Upper lobe of left lung (tissue), 4 donors: ENCODE results near the gene PSPH.

Experiments used
- EP300 ChIP-seq, 4 donors: sonication (generic); formaldehyde crosslinking; IDR thresholded peaks; one replicate each; pipeline ENCODE4 v1.5.1; 2017; ENCODE audit warnings: antibody characterized with exemption in 4 of 4, control low read depth in 2 of 4
- POLR2A ChIP-seq, 4 donors: fragments of 450-650 bp; IDR thresholded peaks; one replicate each; pipeline ENCODE4 v1.5.1; 2016 to 2017; ENCODE audit warnings: antibody characterized with exemption in 4 of 4, mild to moderate bottlenecking in 2 of 4
- POLR2AphosphoS5 ChIP-seq, 2 donors: sonication (generic); formaldehyde crosslinking; IDR thresholded peaks; one replicate each; pipeline ENCODE4 v1.5.1; 2017; ENCODE audit warnings: antibody characterized with exemption in 2 of 2
- TF ChIP-seq, protein P1 (sequence below), 6 experiments: fragments of 450-650 bp in 4 of 6; fragments of 200-600 bp in 2 of 6; sonication (generic) in 2 of 6; IDR thresholded peaks; one replicate each; pipeline ENCODE4 v1.5.1; 2016 to 2019; ENCODE audit warnings: antibody characterized with exemption in 6 of 6

DNA sequence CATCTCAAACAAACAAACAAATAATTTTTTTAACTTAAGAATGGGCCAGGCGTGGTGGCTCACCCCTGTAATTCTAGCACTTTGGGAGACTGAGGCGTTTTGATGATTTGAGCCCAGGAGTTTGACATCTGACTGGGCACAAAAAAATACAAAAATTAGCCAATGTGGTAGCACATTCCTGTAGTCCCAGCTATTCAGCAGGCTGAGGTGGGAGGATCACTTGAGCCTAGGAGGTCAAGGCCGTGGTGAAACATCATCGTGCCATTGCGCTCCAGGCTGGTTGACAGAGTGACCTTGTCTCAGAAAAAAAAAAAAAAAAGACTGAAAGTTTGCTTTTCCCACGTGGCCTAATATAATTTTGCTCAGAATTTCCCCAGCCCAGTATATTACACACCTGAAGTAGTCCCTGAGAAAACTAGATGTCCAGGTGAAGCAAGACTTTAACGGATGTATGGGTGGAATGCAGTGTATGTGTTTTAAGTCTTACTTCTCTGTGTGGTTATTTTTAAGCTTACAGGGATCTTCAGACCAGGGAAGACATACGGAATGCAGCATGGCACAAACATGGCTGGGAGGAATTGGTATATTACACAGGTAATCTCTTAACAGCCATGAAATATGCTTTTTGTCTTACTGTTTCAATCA, 54.3 kb downstream of the PSPH start:
- no peak for TF ChIP-seq POLR2A (IDR thresholded peaks at IDR 0.05)
- TF ChIP-seq, protein P1, sequence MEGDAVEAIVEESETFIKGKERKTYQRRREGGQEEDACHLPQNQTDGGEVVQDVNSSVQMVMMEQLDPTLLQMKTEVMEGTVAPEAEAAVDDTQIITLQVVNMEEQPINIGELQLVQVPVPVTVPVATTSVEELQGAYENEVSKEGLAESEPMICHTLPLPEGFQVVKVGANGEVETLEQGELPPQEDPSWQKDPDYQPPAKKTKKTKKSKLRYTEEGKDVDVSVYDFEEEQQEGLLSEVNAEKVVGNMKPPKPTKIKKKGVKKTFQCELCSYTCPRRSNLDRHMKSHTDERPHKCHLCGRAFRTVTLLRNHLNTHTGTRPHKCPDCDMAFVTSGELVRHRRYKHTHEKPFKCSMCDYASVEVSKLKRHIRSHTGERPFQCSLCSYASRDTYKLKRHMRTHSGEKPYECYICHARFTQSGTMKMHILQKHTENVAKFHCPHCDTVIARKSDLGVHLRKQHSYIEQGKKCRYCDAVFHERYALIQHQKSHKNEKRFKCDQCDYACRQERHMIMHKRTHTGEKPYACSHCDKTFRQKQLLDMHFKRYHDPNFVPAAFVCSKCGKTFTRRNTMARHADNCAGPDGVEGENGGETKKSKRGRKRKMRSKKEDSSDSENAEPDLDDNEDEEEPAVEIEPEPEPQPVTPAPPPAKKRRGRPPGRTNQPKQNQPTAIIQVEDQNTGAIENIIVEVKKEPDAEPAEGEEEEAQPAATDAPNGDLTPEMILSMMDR (IDR thresholded peaks at IDR 0.05), result no peak
- no peak for TF ChIP-seq POLR2AphosphoS5 (IDR thresholded peaks at IDR 0.05)
- no peak for TF ChIP-seq EP300 (IDR thresholded peaks at IDR 0.05)
